ENCODE measurements around the gene PRKG1. TPM values are rescaled to one million over a fixed set of nuclear protein-coding genes. Genes with fewer than 3 reads are reported as not detected.

The PRKG1 gene
- polyA plus RNA-seq, 3 donors = not detected

GRCh38 chr10:51999096-51999495 is 924.8 kb downstream of the PRKG1 start:
- H3K4me3 Mint-ChIP-seq = no peak overlapping the region
- H3K9ac ChIP-seq (ENCODE audit: insufficient read depth, low read length, poor library complexity, severe bottlenecking) = no peak overlapping the region
- no peak for DNase-seq
- no peaks in the 10 kb centered on the region for H3K27me3 ChIP-seq (ENCODE audit: control insufficient read depth in 2 of 2, insufficient read depth in 2 of 2, low read length in 2 of 2)
- intact Hi-C loops (cut with micrococcal nuclease) = no loop called here
- peaks cover 0 to 2% (median 0%) of the 10 kb centered on the region in 7 donors for H3K9me3 Mint-ChIP-seq
- H3K27ac ChIP-seq (ENCODE audit: low read depth in 1 of 2, low read length in 2 of 2) = no peak overlapping the region
- peaks cover 0 to 2% (median 0%) of the 10 kb centered on the region in 3 donors for H3K27me3 Mint-ChIP-seq (ENCODE audit: low read depth in 3 of 3)
- no peaks in the 10 kb centered on the region for H4K20me1 ChIP-seq (ENCODE audit: insufficient read depth, low read length)
- no peaks in the 10 kb centered on the region for H3K36me3 ChIP-seq (replicated peaks in 1 of 2; ENCODE audit: control insufficient read depth in 1 of 2, insufficient read depth in 2 of 2, low read length in 2 of 2)
- H3K27ac Mint-ChIP-seq = no peak overlapping the region
- no peaks in the 10 kb centered on the region for H3K9me3 ChIP-seq (replicated peaks in 1 of 2; ENCODE audit: control insufficient read depth in 1 of 2, insufficient read depth in 1 of 2, low read length in 2 of 2)
- H3K36me3 Mint-ChIP-seq = no peaks in the 10 kb centered on the region
- H2AFZ ChIP-seq (ENCODE audit: insufficient read depth, low read depth, low read length, poor library complexity, severe bottlenecking) = no peak overlapping the region
- H3K4me2 ChIP-seq (replicated peaks; ENCODE audit: extremely low read depth, low read length, poor library complexity, severe bottlenecking) = no peak overlapping the region
- no peak for TF ChIP-seq CTCF (IDR thresholded peaks at IDR 0.05)
- no CpG with 5 or more reads among the region's 5 CpGs for WGBS (ENCODE audit: insufficient coverage)
- H3K4me1 ChIP-seq (ENCODE audit: control insufficient read depth in 1 of 2, insufficient read depth in 2 of 2, low read length in 2 of 2) = no peaks in the 10 kb centered on the region
- H3K4me1 Mint-ChIP-seq = no peaks in the 10 kb centered on the region
- no peaks in the 10 kb centered on the region for H3K79me2 ChIP-seq (ENCODE audit: insufficient read depth, low read length)
- H3K4me3 ChIP-seq (replicated peaks in 1 of 3; ENCODE audit: low read depth in 2 of 3, low read length in 3 of 3) = no peak overlapping the region

- no peak overlapping the region for H3K4me3 Mint-ChIP-seq
- H3K4me1 ChIP-seq (ENCODE audit: control insufficient read depth in 1 of 2, insufficient read depth in 2 of 2, low read length in 2 of 2) = no peaks in the 10 kb centered on the region
- no peak overlapping the region for H3K9ac ChIP-seq (ENCODE audit: insufficient read depth, low read length, poor library complexity, severe bottlenecking)
- no peaks in the 10 kb centered on the region for H3K36me3 Mint-ChIP-seq
- H3K27ac ChIP-seq (ENCODE audit: low read depth in 1 of 2, low read length in 2 of 2) = no peak overlapping the region
- intact Hi-C loops (cut with micrococcal nuclease) = no loop called here
- H3K4me2 ChIP-seq (replicated peaks; ENCODE audit: extremely low read depth, low read length, poor library complexity, severe bottlenecking) = no peak overlapping the region
- H3K9me3 ChIP-seq (replicated peaks in 1 of 2; ENCODE audit: control insufficient read depth in 1 of 2, insufficient read depth in 1 of 2, low read length in 2 of 2) = no peaks in the 10 kb centered on the region
- no peaks in the 10 kb centered on the region for H3K36me3 ChIP-seq (replicated peaks in 1 of 2; ENCODE audit: control insufficient read depth in 1 of 2, insufficient read depth in 2 of 2, low read length in 2 of 2)
- no peaks in the 10 kb centered on the region for H3K79me2 ChIP-seq (ENCODE audit: insufficient read depth, low read length)
- no CpG with 5 or more reads among the region's 5 CpGs for WGBS (ENCODE audit: insufficient coverage)
- H3K27ac Mint-ChIP-seq = no peak overlapping the region
- H3K9me3 Mint-ChIP-seq = peaks cover 0 to 8% (median under 1%) of the 10 kb centered on the region in 7 donors
- H3K27me3 Mint-ChIP-seq (ENCODE audit: low read depth in 3 of 3) = peaks cover 0 to 2% (median 0%) of the 10 kb centered on the region in 3 donors
- H3K4me1 Mint-ChIP-seq = no peaks in the 10 kb centered on the region
- peak; percentile 15 for TF ChIP-seq CTCF (IDR thresholded peaks at IDR 0.05)
- no peaks in the 10 kb centered on the region for H4K20me1 ChIP-seq (ENCODE audit: insufficient read depth, low read length)
- DNase-seq = no peak
- H2AFZ ChIP-seq (ENCODE audit: insufficient read depth, low read depth, low read length, poor library complexity, severe bottlenecking) = no peak overlapping the region
- no peak overlapping the region for H3K4me3 ChIP-seq (replicated peaks in 1 of 3; ENCODE audit: low read depth in 2 of 3, low read length in 3 of 3)
- H3K27me3 ChIP-seq (ENCODE audit: control insufficient read depth in 2 of 2, insufficient read depth in 2 of 2, low read length in 2 of 2) = no peaks in the 10 kb centered on the region
These were observed 930.2 kb downstream of the PRKG1 start for GRCh38 chr10:52004342-52004949.
